Osteocyte (in vitro differentiated cells): ENCODE measurements around the gene PCDHGB1. TPM values are rescaled to one million over a fixed set of nuclear protein-coding genes. Genes with fewer than 3 reads are reported as not detected.
A peak's percentile ranks its signal among the peaks of the same experiment; 100 is the strongest.
"Not testable (repeated sequence)": the region's sequence is repeated elsewhere in the genome, so short reads cannot be mapped to it uniquely, and the experiment has no call there.

Source experiments
- DNase-seq: peaks from one replicate; pipeline ENCODE4 v3.0.0; 2021; ENCODE audit warnings: mixed read lengths; ENCODE audit not compliant: unreplicated experiment; ENCODE audit errors: extremely low spot score
- H3K27ac Mint-ChIP-seq: one replicate; pipeline ENCODE4 v1.8.0; 2021; ENCODE audit warnings: mild to moderate bottlenecking, mixed read lengths; ENCODE audit not compliant: unreplicated experiment
- H3K27me3 Mint-ChIP-seq: one replicate; pipeline ENCODE4 v1.8.0; 2021; ENCODE audit warnings: mixed read lengths; ENCODE audit not compliant: unreplicated experiment
- H3K36me3 Mint-ChIP-seq: one replicate; pipeline ENCODE4 v1.8.0; 2021; ENCODE audit warnings: mixed read lengths; ENCODE audit not compliant: unreplicated experiment
- H3K4me1 Mint-ChIP-seq: one replicate; pipeline ENCODE4 v1.8.0; 2021; ENCODE audit warnings: mixed read lengths; ENCODE audit not compliant: unreplicated experiment
- H3K4me3 Mint-ChIP-seq: one replicate; pipeline ENCODE4 v1.8.0; 2021; ENCODE audit warnings: mild to moderate bottlenecking, moderate library complexity, mixed read lengths; ENCODE audit not compliant: unreplicated experiment
- H3K9me3 Mint-ChIP-seq: one replicate; pipeline ENCODE4 v1.8.0; 2021; ENCODE audit warnings: mixed read lengths; ENCODE audit not compliant: unreplicated experiment
- total RNA-seq: library from RNA; stranded (reverse); gene quantifications from 2 replicates; pipeline ENCODE4 v1.2.1, GENCODE V29; 2021
- TF ChIP-seq, protein P1 (sequence below): fragments of 200-600 bp; sonication (generic); IDR thresholded peaks from 2 replicates; pipeline ENCODE4 v1.5.0; 2021; ENCODE audit warnings: antibody characterized with exemption, mild to moderate bottlenecking, moderate library complexity

Gene PCDHGB1
- total RNA-seq, 1 donor from 2014 or later, result 1.8 TPM

DNA sequence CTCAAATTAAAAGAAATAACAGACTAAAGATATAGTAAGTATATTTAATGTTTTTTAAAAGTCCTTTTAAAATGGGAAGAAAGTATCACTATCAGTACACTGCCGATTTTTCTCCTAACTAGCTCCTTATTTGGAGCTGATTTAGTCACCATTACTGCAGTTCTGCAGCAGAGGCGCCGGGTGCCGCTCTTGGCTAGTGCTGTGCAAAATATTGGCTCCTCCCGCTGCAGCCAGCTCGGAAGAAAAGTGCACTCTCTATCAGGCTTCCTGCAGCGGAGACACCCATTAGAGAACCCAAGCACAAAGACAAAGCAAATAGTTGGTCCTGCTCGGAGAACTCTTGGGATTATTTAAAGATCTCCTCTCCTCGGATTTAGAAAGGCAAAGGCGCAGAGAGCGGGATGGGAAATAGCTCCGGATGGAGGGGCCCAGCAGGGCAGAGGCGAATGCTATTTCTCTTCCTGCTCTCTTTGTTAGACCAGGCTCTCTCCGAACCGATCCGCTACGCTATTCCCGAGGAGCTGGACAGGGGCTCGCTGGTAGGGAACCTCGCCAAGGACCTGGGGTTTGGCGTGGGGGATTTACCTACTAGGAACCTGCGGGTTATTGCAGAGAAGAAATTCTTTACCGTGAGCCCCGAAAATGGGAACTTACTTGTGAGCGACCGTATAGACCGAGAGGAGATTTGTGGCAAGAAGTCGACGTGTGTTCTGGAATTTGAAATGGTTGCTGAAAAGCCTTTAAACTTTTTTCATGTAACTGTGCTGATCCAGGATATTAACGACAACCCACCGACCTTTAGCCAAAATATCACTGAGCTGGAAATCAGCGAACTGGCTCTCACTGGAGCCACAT, 20.3 kb downstream of the PCDHGB1 start, which contains the start of gene PCDHGB3:
PCDHGB3 (plus strand) TSS at position 249 of the 855 bp plus-strand sequence; CDS start at position 402, 153 bp downstream.
- H3K27ac Mint-ChIP-seq, result no peak within 1 kb of the TSS
- no peaks in the 10 kb centered on the region for H3K36me3 Mint-ChIP-seq
- H3K4me1 Mint-ChIP-seq, result no peaks in the 10 kb centered on the region
- TF ChIP-seq, protein P1, sequence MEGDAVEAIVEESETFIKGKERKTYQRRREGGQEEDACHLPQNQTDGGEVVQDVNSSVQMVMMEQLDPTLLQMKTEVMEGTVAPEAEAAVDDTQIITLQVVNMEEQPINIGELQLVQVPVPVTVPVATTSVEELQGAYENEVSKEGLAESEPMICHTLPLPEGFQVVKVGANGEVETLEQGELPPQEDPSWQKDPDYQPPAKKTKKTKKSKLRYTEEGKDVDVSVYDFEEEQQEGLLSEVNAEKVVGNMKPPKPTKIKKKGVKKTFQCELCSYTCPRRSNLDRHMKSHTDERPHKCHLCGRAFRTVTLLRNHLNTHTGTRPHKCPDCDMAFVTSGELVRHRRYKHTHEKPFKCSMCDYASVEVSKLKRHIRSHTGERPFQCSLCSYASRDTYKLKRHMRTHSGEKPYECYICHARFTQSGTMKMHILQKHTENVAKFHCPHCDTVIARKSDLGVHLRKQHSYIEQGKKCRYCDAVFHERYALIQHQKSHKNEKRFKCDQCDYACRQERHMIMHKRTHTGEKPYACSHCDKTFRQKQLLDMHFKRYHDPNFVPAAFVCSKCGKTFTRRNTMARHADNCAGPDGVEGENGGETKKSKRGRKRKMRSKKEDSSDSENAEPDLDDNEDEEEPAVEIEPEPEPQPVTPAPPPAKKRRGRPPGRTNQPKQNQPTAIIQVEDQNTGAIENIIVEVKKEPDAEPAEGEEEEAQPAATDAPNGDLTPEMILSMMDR, result no peak
- H3K27me3 Mint-ChIP-seq, result no peaks in the 10 kb centered on the region
- no peak for DNase-seq
- no peak within 1 kb of the TSS for H3K4me3 Mint-ChIP-seq
- H3K9me3 Mint-ChIP-seq, result peaks cover 18% of the 10 kb centered on the region

DNA sequence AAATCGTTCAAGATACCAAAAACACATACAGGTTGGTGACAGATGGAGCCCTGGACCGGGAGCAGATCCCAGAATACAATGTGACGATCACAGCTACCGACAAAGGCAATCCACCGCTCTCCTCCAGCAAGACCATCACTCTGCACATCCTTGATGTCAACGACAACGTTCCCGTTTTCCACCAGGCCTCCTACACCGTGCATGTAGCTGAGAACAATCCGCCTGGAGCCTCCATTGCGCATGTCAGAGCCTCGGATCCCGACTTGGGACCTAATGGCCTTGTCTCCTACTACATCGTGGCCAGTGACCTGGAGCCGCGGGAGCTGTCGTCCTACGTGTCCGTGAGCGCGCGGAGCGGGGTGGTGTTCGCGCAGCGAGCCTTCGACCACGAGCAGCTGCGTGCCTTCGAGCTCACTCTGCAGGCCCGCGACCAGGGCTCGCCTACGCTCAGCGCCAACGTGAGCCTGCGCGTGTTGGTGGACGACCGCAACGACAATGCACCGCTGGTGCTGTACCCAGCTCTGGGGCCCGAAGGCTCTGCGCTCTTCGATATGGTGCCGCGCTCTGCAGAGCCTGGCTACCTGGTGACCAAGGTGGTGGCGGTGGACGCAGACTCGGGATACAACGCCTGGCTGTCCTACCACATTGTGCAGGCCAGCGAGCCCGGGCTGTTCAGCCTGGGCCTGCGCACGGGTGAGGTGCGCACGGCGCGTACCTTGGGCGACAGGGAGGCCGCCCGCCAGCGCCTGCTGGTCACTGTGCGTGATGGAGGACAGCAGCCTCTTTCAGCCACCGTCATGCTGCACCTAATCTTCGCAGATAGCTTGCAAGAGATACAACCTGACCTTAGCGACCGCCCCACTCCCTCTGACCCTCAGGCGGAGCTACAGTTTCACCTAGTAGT, 21.9 kb downstream of the PCDHGB1 start:
- H3K27me3 Mint-ChIP-seq, result no peaks in the 10 kb centered on the region
- DNase-seq, result peak; percentile 84
- no peak overlapping the region for H3K4me3 Mint-ChIP-seq
- peaks cover 18% of the 10 kb centered on the region for H3K9me3 Mint-ChIP-seq
- no peaks in the 10 kb centered on the region for H3K4me1 Mint-ChIP-seq
- H3K36me3 Mint-ChIP-seq, result no peaks in the 10 kb centered on the region
- TF ChIP-seq, protein P1, result no peak
- H3K27ac Mint-ChIP-seq, result no peak overlapping the region

DNA sequence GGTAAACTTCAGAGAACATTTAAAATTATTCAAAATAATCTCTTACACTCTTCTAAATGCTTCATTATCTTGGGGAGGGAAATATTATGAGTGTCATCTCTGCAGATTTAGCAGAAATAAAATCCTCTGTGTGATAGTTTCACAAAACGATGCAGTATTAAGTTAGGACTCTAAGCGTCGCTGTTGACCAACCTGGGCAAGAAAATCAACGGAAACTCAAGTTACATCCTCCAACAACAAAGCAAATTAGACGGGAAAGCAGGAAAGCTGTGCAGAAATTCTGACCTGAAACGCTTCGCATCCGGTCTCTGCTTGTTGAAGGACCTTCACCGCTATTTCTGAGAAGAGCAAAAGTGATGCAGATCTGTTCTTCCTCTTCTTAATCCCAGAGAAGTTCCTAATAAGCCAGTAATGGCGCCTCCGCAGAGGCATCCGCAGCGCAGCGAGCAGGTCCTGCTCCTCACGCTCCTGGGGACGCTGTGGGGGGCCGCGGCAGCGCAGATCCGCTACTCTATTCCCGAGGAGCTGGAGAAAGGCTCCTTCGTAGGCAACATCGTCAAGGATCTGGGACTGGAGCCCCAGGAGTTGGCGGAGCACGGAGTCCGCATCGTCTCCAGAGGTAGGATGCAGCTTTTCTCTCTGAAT, 23.9 kb downstream of the PCDHGB1 start, which contains the start of gene PCDHGA6:
PCDHGA6 (plus strand) TSS at position 219 of the 645 bp plus-strand sequence; CDS start at position 412, 193 bp downstream.
- Mint-ChIP-seq H3K4me3 (no peak within 1 kb of the TSS), H3K4me1 (no peaks in the 10 kb centered on the region), H3K27me3 (no peaks in the 10 kb centered on the region), H3K36me3 (no peaks in the 10 kb centered on the region), H3K9me3 (peaks cover 22% of the 10 kb centered on the region), H3K27ac (no peak within 1 kb of the TSS)
- DNase-seq, result peak; percentile 81
- TF ChIP-seq, protein P1, result no peak

DNA sequence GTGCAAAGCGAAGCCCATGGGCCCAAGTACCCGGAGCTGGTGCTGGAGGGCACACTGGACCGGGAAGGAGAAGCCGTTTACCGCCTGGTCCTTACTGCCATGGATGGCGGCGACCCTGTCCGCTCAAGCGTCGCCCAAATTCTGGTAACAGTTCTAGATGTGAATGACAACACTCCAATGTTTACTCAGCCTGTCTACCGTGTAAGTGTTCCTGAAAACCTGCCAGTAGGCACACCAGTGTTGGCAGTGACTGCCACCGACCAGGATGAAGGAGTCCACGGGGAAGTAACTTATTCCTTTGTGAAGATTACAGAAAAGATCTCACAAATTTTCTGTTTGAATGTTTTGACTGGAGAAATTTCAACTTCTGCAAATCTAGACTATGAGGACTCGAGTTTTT, 24.7 kb downstream of the PCDHGB1 start:
- Mint-ChIP-seq H3K36me3 (no peaks in the 10 kb centered on the region), H3K9me3 (peaks cover 29% of the 10 kb centered on the region), H3K4me1 (no peaks in the 10 kb centered on the region), H3K4me3 (no peak overlapping the region), H3K27ac (no peak overlapping the region), H3K27me3 (no peaks in the 10 kb centered on the region)
- TF ChIP-seq, protein P1, result no peak
- peak; percentile 80 for DNase-seq

- not testable (repeated sequence) for H3K4me1 Mint-ChIP-seq, DNase-seq, H3K27ac Mint-ChIP-seq, H3K27me3 Mint-ChIP-seq, H3K4me3 Mint-ChIP-seq, H3K36me3 Mint-ChIP-seq
- H3K9me3 Mint-ChIP-seq, result peaks cover 35% of the 10 kb centered on the region
Observed at GRCh38 chr5:141375444-141376155, 25.7 kb downstream of the PCDHGB1 start.
